Activated CD8-positive, alpha-beta T cell treated with anti-CD3 and anti-CD28 coated beads for 36 hours (primary cell): ENCODE data around the gene TFR2. TPM values are rescaled to one million over a fixed set of nuclear protein-coding genes. Genes with fewer than 3 reads are reported as not detected.
"Not testable (repeated sequence)": the region's sequence is repeated elsewhere in the genome, so short reads cannot be mapped to it uniquely, and the experiment has no call there.

ENCODE experiments used
- ATAC-seq: fragments of 200-7000 bp; cut with Tn5 transposase; one replicate; pipeline ENCODE4 v1.10.0; 2021; ENCODE audit warnings: mild to moderate bottlenecking, moderate library complexity
- CTCF ChIA-PET: fragments of 350-600 bp; sonication (Branson Sonifier 250); formaldehyde crosslinking; loops from one replicate; lab custom pipeline; 2021; ENCODE audit warnings: antibody characterized with exemption; lab: Charles Lee
- POLR2A ChIA-PET: fragments of 350-600 bp; sonication (Branson Sonifier 250); formaldehyde crosslinking; loops from one replicate; lab custom pipeline; 2021; ENCODE audit warnings: antibody characterized with exemption; lab: Charles Lee
- DNase-seq: peaks from one replicate; pipeline ENCODE4 v3.0.0-alpha.2; 2020
- H3K27ac Mint-ChIP-seq: one replicate; pipeline ENCODE4 v1.8.0; 2021; ENCODE audit warnings: mild to moderate bottlenecking, mixed read lengths
- H3K27me3 Mint-ChIP-seq: one replicate; pipeline ENCODE4 v1.8.0; 2021; ENCODE audit warnings: mixed read lengths
- H3K36me3 Mint-ChIP-seq: one replicate; pipeline ENCODE4 v1.8.0; 2021; ENCODE audit warnings: low read depth, mixed read lengths
- H3K4me1 Mint-ChIP-seq: one replicate; pipeline ENCODE4 v1.8.0; 2021; ENCODE audit warnings: low read depth, mixed read lengths
- H3K4me3 Mint-ChIP-seq: one replicate; pipeline ENCODE4 v1.8.0; 2021; ENCODE audit warnings: mild to moderate bottlenecking, moderate library complexity, mixed read lengths
- H3K9me3 Mint-ChIP-seq: one replicate; pipeline ENCODE4 v1.8.0; 2021; ENCODE audit warnings: mixed read lengths
- CTCF ChIP-seq: fragments of 200-600 bp; IDR thresholded peaks from one replicate; pipeline ENCODE4 v1.8.0; 2022; ENCODE audit warnings: antibody characterized with exemption, mild to moderate bottlenecking
- intact Hi-C: fragments of 100-400 bp; cut with micrococcal nuclease; formaldehyde crosslinking; loops from one replicate; pipeline ENCODE4 v1.10.0; 2022
- total RNA-seq, 2 experiments: library from RNA; stranded (reverse); gene quantifications; one replicate each; pipeline ENCODE4 v1.2.3, GENCODE V29; 2021

TFR2 gene
- total RNA-seq, 2 experiments from 2014 or later = 11.3 to 11.9 TPM

- ChIA-PET CTCF (interaction anchor here (1.5 kb wide), 1 partner anchor 37 kb away, joined by 6 read pairs; no protein-coding TSS in a partner anchor), POLR2A (interaction anchor here (1.3 kb wide), 1 partner anchor 19 kb away, joined by 7 read pairs; no protein-coding TSS in a partner anchor)
- H3K36me3 Mint-ChIP-seq = peaks cover 6% of the 10 kb centered on the region
- H3K9me3 Mint-ChIP-seq = no peaks in the 10 kb centered on the region
- TF ChIP-seq CTCF = no peak
- no peak overlapping the region for H3K27ac Mint-ChIP-seq
- intact Hi-C loops = loop anchor here (10.0 kb wide), 1 partner anchor 67 kb away; the partner anchor contains the start of gene PCOLCE
- peaks cover 3% of the 10 kb centered on the region for H3K4me1 Mint-ChIP-seq
- no peak for ATAC-seq
- no peak for DNase-seq
- no peak overlapping the region for H3K4me3 Mint-ChIP-seq
- no peaks in the 10 kb centered on the region for H3K27me3 Mint-ChIP-seq
These were observed 30.3 kb upstream of the TFR2 start for GRCh38 chr7:100671353-100672327.

- intact Hi-C loops = loop anchor here (10.0 kb wide), 1 partner anchor 65 kb away; the partner anchor contains the start of gene PCOLCE
- Mint-ChIP-seq H3K9me3 (no peaks in the 10 kb centered on the region), H3K4me1 (no peaks in the 10 kb centered on the region), H3K27me3 (no peaks in the 10 kb centered on the region), H3K36me3 (peaks cover 2% of the 10 kb centered on the region), H3K4me3 (no peak overlapping the region), H3K27ac (no peak overlapping the region)
- ChIA-PET POLR2A (interaction anchor here (1.3 kb wide), 1 partner anchor 36 kb away, joined by 3 read pairs; no protein-coding TSS in a partner anchor), CTCF (interaction anchor here (1.0 to 1.5 kb wide), 2 partner anchors 36 to 37 kb away, joined by 3 to 6 read pairs; no protein-coding TSS in a partner anchor)
- TF ChIP-seq CTCF = no peak
- ATAC-seq = no peak
- no peak for DNase-seq
These were observed 28.7 kb upstream of the TFR2 start for GRCh38 chr7:100670074-100670473.

GRCh38 chr7:100669106-100669505, 27.8 kb upstream of the TFR2 start:
- H3K4me3 Mint-ChIP-seq, H3K9me3 Mint-ChIP-seq, H3K36me3 Mint-ChIP-seq, H3K27ac Mint-ChIP-seq, CTCF ChIA-PET, DNase-seq, POLR2A ChIA-PET, intact Hi-C loops, H3K4me1 Mint-ChIP-seq, H3K27me3 Mint-ChIP-seq, ATAC-seq: not testable (repeated sequence)

GRCh38 chr7:100668069-100668449, 26.7 kb upstream of the TFR2 start:
- ATAC-seq (no peak), DNase-seq (no peak)
- Mint-ChIP-seq H3K4me1 (no peaks in the 10 kb centered on the region), H3K4me3 (no peak overlapping the region), H3K27ac (no peak overlapping the region), H3K36me3 (no peaks in the 10 kb centered on the region), H3K9me3 (no peaks in the 10 kb centered on the region), H3K27me3 (no peaks in the 10 kb centered on the region)
- intact Hi-C loops = no loop called here
- no peak for TF ChIP-seq CTCF
- POLR2A ChIA-PET = no interaction called here
- CTCF ChIA-PET = no interaction called here

GRCh38 chr7:100667331-100668068, 26.1 kb upstream of the TFR2 start:
- CTCF ChIA-PET = interaction anchor here (0.7 kb wide), 1 partner anchor 33 kb away, joined by 3 read pairs; no protein-coding TSS in a partner anchor
- POLR2A ChIA-PET = interaction anchor here (0.6 kb wide), 1 partner anchor 352 kb away, joined by 3 read pairs; the partner anchor contains the start of gene MUC17
- H3K27me3 Mint-ChIP-seq = no peaks in the 10 kb centered on the region

More at GRCh38 chr7:100667331-100668068, 26.1 kb upstream of the TFR2 start:
- no peak for DNase-seq
- TF ChIP-seq CTCF = no peak
- intact Hi-C loops = no loop called here
- ATAC-seq = no peak
- Mint-ChIP-seq H3K27ac (no peak overlapping the region), H3K4me3 (no peak overlapping the region), H3K4me1 (no peaks in the 10 kb centered on the region), H3K9me3 (no peaks in the 10 kb centered on the region), H3K36me3 (no peaks in the 10 kb centered on the region)
